IMR-90 (cell line): ENCODE results near the gene TMTC1. TPM values are rescaled to one million over a fixed set of nuclear protein-coding genes. Genes with fewer than 3 reads are reported as not detected.
A peak's percentile ranks its signal among the peaks of the same experiment; 100 is the strongest.

Experiments used
- ATAC-seq: fragments of 200-7000 bp; cut with Tn5 transposase; 2 replicates; pipeline ENCODE4 v1.9.1; 2020; ENCODE audit warnings: low read depth, mild to moderate bottlenecking, moderate library complexity
- BruUV-seq: library from RNA; stranded (reverse); fragments of 400-500 nt; replicated peaks from 2 replicates; lab custom pipeline; 2021; lab: Mats Ljungman, UMichigan
- CTCF ChIA-PET: fragments of 300-600 bp; formaldehyde crosslinking; extraction: SDS; loops from one replicate; lab custom pipeline; 2021; ENCODE audit warnings: antibody characterized with exemption; lab: Yijun Ruan, JAX
- POLR2A ChIA-PET: fragments of 300-600 bp; sonication (Branson Sonifier 250); formaldehyde crosslinking; loops from one replicate; lab custom pipeline; 2022; ENCODE audit warnings: antibody characterized with exemption; ENCODE audit not compliant: unreplicated experiment; lab: Charles Lee
- DNase-seq: peaks from one replicate; pipeline ENCODE4 v3.0.0; 2013
- H2AFZ ChIP-seq: replicated peaks from 2 replicates; pipeline ENCODE3; 2013; ENCODE audit warnings: low read length, mild to moderate bottlenecking; ENCODE audit not compliant: poor library complexity
- H2AK5ac ChIP-seq: 2 replicates; pipeline ENCODE4 v1.6.1; 2013; ENCODE audit warnings: low read depth, low read length, inconsistent platforms
- H2AK9ac ChIP-seq: replicated peaks from 2 replicates; pipeline ENCODE3; 2013; ENCODE audit warnings: mild to moderate bottlenecking, low read depth, low read length, moderate library complexity; ENCODE audit not compliant: poor library complexity
- H2BK120ac ChIP-seq: 2 replicates; pipeline ENCODE4 v1.6.1; 2013; ENCODE audit warnings: low read depth, low read length, inconsistent platforms
- H2BK15ac ChIP-seq: 3 replicates; pipeline ENCODE4 v1.6.1; 2013; ENCODE audit warnings: low read depth, low read length, inconsistent platforms
- H2BK20ac ChIP-seq: 2 replicates; pipeline ENCODE4 v1.6.1; 2013; ENCODE audit warnings: low read depth, mild to moderate bottlenecking, inconsistent platforms, low read length, moderate library complexity
- H2BK5ac ChIP-seq: 2 replicates; pipeline ENCODE4 v1.6.1; 2013; ENCODE audit warnings: mild to moderate bottlenecking, low read depth, low read length, inconsistent platforms; ENCODE audit not compliant: poor library complexity, severe bottlenecking
- H3K14ac ChIP-seq: replicated peaks from 2 replicates; pipeline ENCODE4 v1.6.1; 2013; ENCODE audit warnings: low read depth, low read length, inconsistent platforms
- H3K18ac ChIP-seq: 2 replicates; pipeline ENCODE4 v1.6.1; 2013; ENCODE audit warnings: low read depth, low read length, control low read depth
- H3K23ac ChIP-seq: 2 replicates; pipeline ENCODE4 v1.6.1; 2013; ENCODE audit warnings: low read depth, low read length, inconsistent platforms
- H3K27ac ChIP-seq: 2 replicates; pipeline ENCODE4 v1.5.1; 2013; ENCODE audit warnings: mild to moderate bottlenecking, control low read depth, low read length; ENCODE audit not compliant: insufficient read depth
- H3K27me3 ChIP-seq: 2 replicates; pipeline ENCODE4 v1.6.1; 2013; ENCODE audit warnings: low read length; ENCODE audit not compliant: control insufficient read depth, insufficient read depth
- H3K36me3 ChIP-seq: 2 replicates; pipeline ENCODE4 v1.6.1; 2013; ENCODE audit warnings: low read length, mixed read lengths; ENCODE audit not compliant: control insufficient read depth, insufficient read depth
- H3K4ac ChIP-seq: 2 replicates; pipeline ENCODE4 v1.6.1; 2013; ENCODE audit warnings: low read depth, low read length, inconsistent platforms
- H3K4me1 ChIP-seq: 2 replicates; pipeline ENCODE4 v1.6.1; 2013; ENCODE audit warnings: low read length, mixed read lengths; ENCODE audit not compliant: control insufficient read depth, insufficient read depth
- H3K4me2 ChIP-seq: 2 replicates; pipeline ENCODE4 v1.6.1; 2013; ENCODE audit warnings: low read depth, mild to moderate bottlenecking, control low read depth, low read length, moderate library complexity
- H3K4me3 ChIP-seq: 2 replicates; pipeline ENCODE4 v1.5.1; 2013; ENCODE audit warnings: low read depth, mild to moderate bottlenecking, control low read depth, low read length, moderate library complexity; ENCODE audit not compliant: insufficient read depth
- H3K56ac ChIP-seq: 2 replicates; pipeline ENCODE4 v1.6.1; 2013; ENCODE audit warnings: low read length, inconsistent platforms; ENCODE audit not compliant: insufficient read depth; ENCODE audit errors: extremely low read depth
- H3K79me1 ChIP-seq, 2 experiments: 2 replicates each; pipeline ENCODE4 v1.6.1; 2013; ENCODE audit warnings: low read length in 2 of 2, inconsistent platforms in 1 of 2, low read depth in 1 of 2
- H3K9ac ChIP-seq: 2 replicates; pipeline ENCODE4 v1.6.1; 2013; ENCODE audit warnings: low read depth, low read length, control low read depth
- H3K9me1 ChIP-seq: 2 replicates; pipeline ENCODE4 v1.6.1; 2013; ENCODE audit warnings: low read length, inconsistent platforms; ENCODE audit not compliant: insufficient read depth
- H3K9me3 ChIP-seq: 2 replicates; pipeline ENCODE4 v1.6.1; 2013; ENCODE audit warnings: low read length; ENCODE audit not compliant: control insufficient read depth, insufficient read depth
- H4K20me1 ChIP-seq: 2 replicates; pipeline ENCODE4 v1.6.1; 2013; ENCODE audit warnings: low read length, inconsistent platforms; ENCODE audit not compliant: insufficient read depth
- H4K5ac ChIP-seq: 2 replicates; pipeline ENCODE4 v1.6.1; 2013; ENCODE audit warnings: mild to moderate bottlenecking, low read depth, low read length, control low read depth
- H4K8ac ChIP-seq, 2 experiments: 2 replicates each; pipeline ENCODE4 v1.6.1; 2013; ENCODE audit warnings: low read depth in 2 of 2, low read length in 2 of 2, control low read depth in 1 of 2, inconsistent platforms in 1 of 2
- H4K91ac ChIP-seq: 2 replicates; pipeline ENCODE4 v1.6.1; 2013; ENCODE audit warnings: low read depth, low read length, inconsistent platforms; ENCODE audit not compliant: insufficient read depth
- MAFK ChIP-seq: IDR thresholded peaks from 2 replicates; pipeline ENCODE4 v1.6.1; 2012; ENCODE audit warnings: low read depth, low read length, improper control_type of control experiment
- RAD21 ChIP-seq: IDR thresholded peaks from 2 replicates; pipeline ENCODE4 v1.6.1; 2012; ENCODE audit warnings: low read length, improper control_type of control experiment
- RCOR1 ChIP-seq: IDR thresholded peaks from 2 replicates; pipeline ENCODE4 v1.6.1; 2012; ENCODE audit warnings: mild to moderate bottlenecking, low read length, improper control_type of control experiment; ENCODE audit not compliant: insufficient replicate concordance
- RFX5 ChIP-seq: IDR thresholded peaks from 2 replicates; pipeline ENCODE4 v1.8.0; 2012; ENCODE audit warnings: low read depth, mild to moderate bottlenecking, low read length, moderate library complexity
- USF2 ChIP-seq: fragments of 150-350 bp; IDR thresholded peaks from 2 replicates; pipeline ENCODE4 v1.6.1; 2017; ENCODE audit warnings: mild to moderate bottlenecking, antibody characterized with exemption, low read length, low read depth
- WGBS, 2 experiments: methylation state at CpG; one replicate each; pipeline versions ENCODE4 v1.1.5 to v1.1.7; 2013; ENCODE audit warnings: missing lambda C conversion rate in 2 of 2; ENCODE audit not compliant: insufficient read length in 1 of 2; ENCODE audit errors: extremely low coverage in 2 of 2; 5-methylcytosine and 5-hydroxymethylcytosine counted together
- dilution Hi-C: fragments of 300-500 bp; cut with HindIII; formaldehyde crosslinking; loops from one replicate; pipeline ENCODE4 v1.14.3; 2018; ENCODE audit warnings: low sequenced_read_pairs; ENCODE audit not compliant: unreplicated experiment
- in situ Hi-C: fragments of 300-500 bp; cut with MboI; formaldehyde crosslinking; loops from 3 replicates; pipeline ENCODE4 v1.14.3; 2019; ENCODE audit warnings: low sequenced_read_pairs, inconsistent platforms, mixed read lengths
- intact Hi-C: fragments of 100-400 bp; cut with micrococcal nuclease; formaldehyde crosslinking; loops from 2 replicates; pipeline ENCODE4 v1.10.0; 2022
- polyA plus RNA-seq, 3 experiments: library from polyadenylated mRNA; depleted of rRNA; stranded (reverse); fragments of >200 nt; gene quantifications; 2 replicates each; pipeline ENCODE4 v1.2.3, GENCODE V29; 2012; ENCODE audit warnings: low replicate concordance in 1 of 3
- total RNA-seq: library from RNA; depleted of rRNA; stranded (reverse); fragments of >200 nt; gene quantifications from 2 replicates; pipeline ENCODE4 v1.2.3, GENCODE V29; 2012

The TMTC1 gene
- total and polyA plus RNA-seq, 2 of the 4 experiments (the other 2 are of a cell fraction), result 12.5 to 36.4 TPM

GRCh38 chr12:29769162-29769858 is 14.4 kb downstream of the TMTC1 start (continued):
- TF ChIP-seq RCOR1 (no peak), MAFK (peak; percentile 47; the same call in 1 of the 2 replicates)

- in situ Hi-C loops (no loop called here), dilution Hi-C loops (no loop called here), intact Hi-C loops (loop anchor here (1.0 to 2.0 kb wide), 2 partner anchors 11 to 16 kb away; no protein-coding TSS in a partner anchor)
- Histone ChIP-seq H2BK15ac (peak overlapping the region; percentile 16; the same call in 1 of the 3 replicates), H2BK5ac (peak overlapping the region; percentile 68), H3K4me2 (peak overlapping the region; percentile 29), H3K27me3 (no peaks in the 10 kb centered on the region), H2AK9ac (no peak overlapping the region), H3K9me3 (no peaks in the 10 kb centered on the region), H4K20me1 (peaks cover 5% of the 10 kb centered on the region; the same call in 1 of the 2 replicates), H3K27ac (peak overlapping the region; percentile 97; the same call in 1 of the 2 replicates), H3K4me1 (peaks cover 13% of the 10 kb centered on the region), H3K56ac (peak overlapping the region; percentile 8; the same call in 1 of the 2 replicates), H4K91ac (peak overlapping the region; percentile 49), H3K79me1 (peaks cover 12 to 46% of the 10 kb centered on the region in 2 experiments), H3K9me1 (peaks cover 16% of the 10 kb centered on the region), H2BK20ac (peak overlapping the region; percentile 38), H3K9ac (peak overlapping the region; percentile 75), H3K4ac (peak overlapping the region; percentile 65), H4K8ac (peak overlapping the region in 1 of 2 experiments; percentile 44; a peak in 2 of 4 replicates), H2BK120ac (peak overlapping the region; percentile 72), H2AFZ (no peak overlapping the region), H2AK5ac (peak overlapping the region; percentile 70), H3K4me3 (no peak overlapping the region), H3K36me3 (peaks cover 8% of the 10 kb centered on the region), H3K23ac (no peak overlapping the region), H4K5ac (peak overlapping the region; percentile 96), H3K18ac (peak overlapping the region; percentile 95), H3K14ac (peak overlapping the region; percentile 27)
- no peak for TF ChIP-seq USF2
- TF ChIP-seq RFX5, result no peak
- no peak for TF ChIP-seq RAD21
- no CpG with 5 or more reads among the region's 2 CpGs for WGBS, 2 experiments
- DNase-seq, result no peak
- BruUV-seq, result no TSS peak
- CTCF ChIA-PET, result no interaction called here
- POLR2A ChIA-PET, result interaction anchor here (0.5 kb wide), 1 partner anchor 163 kb away, joined by 9 read pairs; no protein-coding TSS in a partner anchor
- ATAC-seq, result no peak
Measured at GRCh38 chr12:29768372-29768771, 15.4 kb downstream of the TMTC1 start.
